GM18951 (cell line): ENCODE results near the gene ABCA7.

Experiments
- POLR2A ChIP-seq: IDR thresholded peaks from 4 replicates; pipeline ENCODE4 v1.6.1; 2011; ENCODE audit warnings: mild to moderate bottlenecking; ENCODE audit not compliant: insufficient read length, insufficient read depth; ENCODE audit errors: extremely low read depth
- in situ Hi-C: fragments of 300-500 bp; cut with MboI; formaldehyde crosslinking; loops from one replicate; pipeline ENCODE4 v1.12.0; 2022; ENCODE audit warnings: low sequenced_read_pairs, mixed read lengths, inconsistent platforms; ENCODE audit not compliant: unreplicated experiment

The ABCA7 gene

DNA sequence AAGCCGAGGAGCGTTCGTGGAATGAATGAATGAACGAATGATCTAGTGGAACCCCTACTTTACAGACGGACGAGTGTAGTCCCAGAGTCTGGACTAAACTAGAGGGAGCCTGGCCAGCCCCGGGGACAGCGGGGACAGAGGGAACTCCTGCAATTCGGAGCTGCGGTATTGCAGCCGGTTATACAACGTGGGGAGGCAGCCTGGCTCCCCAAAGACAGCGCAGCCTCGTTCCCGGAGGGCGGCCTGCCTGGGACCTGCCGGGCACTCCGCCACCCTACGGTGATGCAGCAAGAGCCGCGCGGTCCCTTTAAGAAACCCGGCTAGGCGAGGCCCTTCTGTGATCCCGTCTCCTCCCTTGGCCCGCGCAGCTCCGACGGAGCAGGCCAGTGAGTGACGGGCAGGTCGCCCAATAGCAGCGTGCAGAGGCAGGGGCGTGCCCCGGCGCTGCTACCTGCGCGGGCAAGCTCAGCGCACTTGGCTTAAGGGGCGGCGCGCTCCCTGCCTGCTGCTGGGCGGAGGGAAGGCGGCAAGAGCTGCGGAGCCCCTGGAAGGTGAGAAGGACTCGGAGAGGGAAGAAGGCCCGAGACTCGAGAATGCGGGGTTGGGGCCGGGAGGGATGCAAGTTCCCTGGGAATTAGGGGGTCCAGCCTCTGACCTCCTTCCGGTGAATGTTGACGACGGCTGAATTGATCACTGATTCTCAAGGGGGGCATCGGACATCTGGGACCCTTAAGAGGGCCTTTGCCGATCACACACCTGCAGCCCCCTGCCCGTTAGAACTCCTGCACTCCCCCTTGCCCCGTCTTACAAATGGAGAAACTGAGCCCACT, at the start of gene ABCA7:
Gene ABCA7, plus strand, starts transcription at position 462 of the 830 bp plus-strand sequence. CDS start 1,255 bp downstream, outside the sequence.
- peak; percentile 78 for TF ChIP-seq POLR2A
- in situ Hi-C loops = no loop called here

- in situ Hi-C loops = loop anchor here (25.0 kb wide), 1 partner anchor 228 kb away; the partner anchor contains the start of gene MISP
- no peak for TF ChIP-seq POLR2A
Observed at GRCh38 chr19:990119-990571, 49.8 kb upstream of the ABCA7 start.

- TF ChIP-seq POLR2A = no peak
- in situ Hi-C loops = loop anchor here (25.0 kb wide), 1 partner anchor 228 kb away; the partner anchor contains the start of gene MISP
Observed at GRCh38 chr19:990746-991145, 49.2 kb upstream of the ABCA7 start.

DNA sequence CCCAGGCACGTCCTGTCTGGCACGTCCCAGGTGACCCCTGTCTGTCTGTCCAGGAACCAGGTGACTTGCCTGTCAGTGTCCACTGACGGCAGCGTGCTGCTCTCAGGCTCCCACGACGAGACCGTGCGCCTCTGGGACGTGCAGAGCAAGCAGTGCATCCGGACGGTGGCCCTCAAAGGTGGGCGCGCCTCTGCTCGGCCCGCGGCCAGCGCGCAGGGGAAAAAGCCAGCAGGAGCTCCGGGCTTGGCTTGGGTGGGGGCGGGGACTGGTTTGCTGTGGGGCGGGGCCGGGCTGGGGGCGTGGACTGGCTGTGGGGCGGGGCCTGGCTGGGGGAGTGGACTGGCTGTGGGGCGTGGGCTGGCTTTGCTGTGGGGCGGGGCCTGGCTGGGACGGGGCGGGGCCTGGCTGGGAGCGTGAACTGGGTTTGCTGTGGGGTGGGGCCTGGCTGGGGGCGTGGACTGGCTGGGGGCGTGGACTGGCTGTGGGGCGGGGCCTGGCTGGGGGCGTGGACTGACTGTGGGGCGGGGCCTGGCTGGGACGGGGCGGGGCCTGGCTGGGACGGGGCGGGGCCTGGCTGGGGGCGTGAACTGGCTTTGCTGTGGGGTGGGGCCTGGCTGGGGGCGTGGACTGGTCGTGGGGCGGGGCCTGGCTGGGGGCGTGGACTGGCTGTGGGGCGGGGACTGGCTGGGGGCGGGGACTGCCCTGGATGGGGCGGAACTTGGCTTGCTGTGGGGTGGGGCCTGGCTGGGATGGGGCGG, 48.6 kb upstream of the ABCA7 start:
- no peak for TF ChIP-seq POLR2A
- in situ Hi-C loops = loop anchor here (25.0 kb wide), 1 partner anchor 229 kb away; the partner anchor contains the start of gene MISP

DNA sequence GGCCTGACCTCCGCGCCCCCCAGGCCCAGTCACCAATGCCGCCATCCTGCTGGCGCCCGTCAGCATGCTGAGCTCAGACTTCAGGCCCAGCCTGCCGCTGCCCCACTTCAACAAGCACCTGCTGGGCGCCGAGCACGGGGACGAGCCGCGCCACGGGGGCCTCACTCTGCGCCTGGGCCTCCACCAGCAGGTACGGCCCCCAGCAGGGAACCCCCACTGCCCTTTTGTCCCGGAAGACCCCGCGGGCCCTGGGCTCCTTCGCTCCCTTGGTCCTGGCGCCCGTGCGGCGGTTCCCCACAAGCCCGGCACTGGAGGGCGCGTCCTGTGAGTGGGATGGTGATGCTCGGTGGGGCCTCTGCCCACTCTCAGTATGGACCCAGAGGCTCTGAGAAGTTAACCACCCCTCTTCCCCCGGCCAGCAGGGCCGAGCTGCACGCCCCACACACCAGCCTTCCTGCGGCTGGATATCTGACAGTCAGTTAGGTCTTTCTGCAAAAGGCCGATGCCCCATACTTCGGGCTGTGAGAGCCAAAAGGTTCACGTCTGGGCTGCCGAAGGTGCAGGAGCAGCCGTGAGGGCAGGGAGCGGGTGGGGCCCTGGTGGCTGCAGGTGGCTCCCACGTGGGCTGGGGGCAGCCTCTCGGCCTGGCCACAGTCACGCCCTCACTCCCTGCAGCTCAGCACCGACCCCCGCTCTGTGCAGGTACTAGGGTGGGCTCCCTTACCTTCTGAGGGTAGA, 47.8 kb upstream of the ABCA7 start:
- in situ Hi-C loops = loop anchor here (25.0 kb wide), 1 partner anchor 230 kb away; the partner anchor contains the start of gene MISP
- no peak for TF ChIP-seq POLR2A

- no peak for TF ChIP-seq POLR2A
- in situ Hi-C loops = loop anchor here (25.0 kb wide), 1 partner anchor 230 kb away; the partner anchor contains the start of gene MISP
Observed at GRCh38 chr19:992670-993055, 47.2 kb upstream of the ABCA7 start.

DNA sequence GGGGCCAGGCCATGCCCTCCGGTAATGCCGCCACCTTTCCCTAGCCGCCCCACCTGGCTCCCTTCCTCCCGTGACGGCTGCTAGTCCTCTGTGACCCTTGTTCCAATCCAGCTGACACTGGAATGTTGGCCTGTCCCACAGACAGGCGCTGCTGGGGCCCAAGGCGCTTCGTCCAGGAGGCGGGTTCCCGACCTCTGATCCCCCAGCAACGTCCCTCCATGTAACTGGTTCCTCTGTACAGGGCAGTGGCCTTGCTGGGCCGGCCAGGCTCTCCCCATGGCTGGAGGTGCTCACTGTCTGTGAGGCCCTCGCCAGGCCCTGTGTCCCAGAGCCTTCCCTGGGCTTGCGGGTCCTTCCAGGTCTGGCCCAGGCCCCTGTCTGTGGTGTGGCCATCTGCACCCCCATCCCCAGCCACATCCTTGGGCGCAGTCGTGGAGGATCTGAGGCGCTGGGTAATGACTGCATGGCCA, 46.5 kb upstream of the ABCA7 start:
- no peak for TF ChIP-seq POLR2A
- in situ Hi-C loops = loop anchor here (25.0 kb wide), 1 partner anchor 231 kb away; the partner anchor contains the start of gene MISP

GRCh38 chr19:993831-994393, 46.0 kb upstream of the ABCA7 start:
- TF ChIP-seq POLR2A = no peak

DNA sequence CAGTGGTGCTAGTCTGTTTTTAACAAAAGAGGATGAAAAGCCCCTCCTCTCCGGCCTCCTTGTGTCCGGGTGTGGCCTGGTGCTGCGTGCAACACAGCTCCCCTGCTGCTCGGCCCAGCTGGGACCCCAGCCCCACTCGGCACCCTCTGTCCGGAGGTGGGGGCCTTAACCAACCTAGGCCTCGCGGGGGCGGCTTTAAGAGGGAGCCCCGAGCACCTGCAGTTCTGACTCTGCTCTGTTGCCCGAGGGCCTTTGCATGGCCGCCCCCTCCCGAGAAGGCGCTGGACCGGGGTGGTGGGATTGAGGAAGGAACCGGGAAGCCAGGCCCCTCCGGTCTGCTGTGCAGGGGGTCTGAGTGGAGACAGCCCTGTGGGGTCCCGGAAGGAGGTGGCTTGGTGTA, 45.4 kb upstream of the ABCA7 start:
- no peak for TF ChIP-seq POLR2A
- in situ Hi-C loops = loop anchor here (25.0 kb wide), 1 partner anchor 232 kb away; the partner anchor contains the start of gene MISP

More at GRCh38 chr19:993831-994393, 46.0 kb upstream of the ABCA7 start:
- in situ Hi-C loops = loop anchor here (25.0 kb wide), 1 partner anchor 232 kb away; the partner anchor contains the start of gene MISP

DNA sequence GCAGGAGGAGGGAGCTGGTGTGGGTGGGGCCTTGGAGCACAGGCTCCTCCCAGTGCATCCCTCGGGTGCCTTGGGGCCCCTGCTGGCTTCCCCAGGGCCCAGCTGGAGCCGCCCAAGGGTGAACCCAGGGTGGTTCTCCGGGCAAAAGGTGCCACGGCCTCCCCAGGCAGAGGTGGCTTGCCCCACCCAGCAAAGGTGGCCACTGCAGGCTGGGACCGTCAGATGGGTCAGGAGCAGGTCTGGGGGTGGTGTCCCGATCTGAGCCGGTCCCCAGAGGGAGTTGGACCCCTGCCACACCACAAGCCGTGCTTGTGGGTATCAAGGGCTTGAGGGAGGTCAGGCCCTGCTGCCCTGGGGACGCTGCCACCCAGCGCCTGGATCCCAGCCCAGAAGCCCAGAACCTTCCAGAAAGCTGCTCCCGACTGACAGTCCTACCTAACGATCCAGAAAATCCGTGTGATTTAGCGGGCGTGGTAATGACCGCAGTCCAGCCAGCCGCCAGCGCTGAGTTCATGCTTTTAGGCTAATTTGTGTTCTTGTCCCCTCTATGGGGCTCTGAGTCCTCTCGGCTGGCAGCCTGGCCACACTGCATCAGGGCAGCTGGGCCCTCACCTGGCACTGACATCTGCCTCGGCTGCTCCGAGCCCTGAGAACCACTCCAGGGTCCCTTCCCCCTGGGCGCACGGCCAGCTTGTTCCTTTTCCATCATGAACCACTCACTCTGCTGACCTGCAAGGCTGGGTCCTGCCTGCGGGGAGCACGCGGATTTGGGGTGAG, 44.7 kb upstream of the ABCA7 start:
- TF ChIP-seq POLR2A = peak; percentile 17
- in situ Hi-C loops = loop anchor here (25.0 kb wide), 1 partner anchor 233 kb away; the partner anchor contains the start of gene MISP
